Nephron (organoid): ENCODE data around the gene BEND6.
A peak's percentile ranks its signal among the peaks of the same experiment; 100 is the strongest.

Experiments
- H3K27ac Mint-ChIP-seq, 3 experiments: 2 replicates each; pipeline ENCODE4 v1.8.0; 2020; ENCODE audit warnings: mixed read lengths in 3 of 3, mild to moderate bottlenecking in 2 of 3, moderate library complexity in 1 of 3
- H3K27me3 Mint-ChIP-seq: 2 replicates; pipeline ENCODE4 v1.8.0; 2021; ENCODE audit warnings: low read depth, mild to moderate bottlenecking, moderate library complexity, mixed read lengths
- H3K36me3 Mint-ChIP-seq: 2 replicates; pipeline ENCODE4 v1.8.0; 2020; ENCODE audit warnings: low read depth, mixed read lengths
- H3K4me1 Mint-ChIP-seq: 2 replicates; pipeline ENCODE4 v1.8.0; 2020; ENCODE audit warnings: mixed read lengths
- H3K4me3 Mint-ChIP-seq, 3 experiments: 2 replicates each; pipeline ENCODE4 v1.8.0; 2020; ENCODE audit warnings: mild to moderate bottlenecking in 3 of 3, mixed read lengths in 3 of 3, moderate library complexity in 2 of 3
- H3K9me3 Mint-ChIP-seq: 2 replicates; pipeline ENCODE4 v1.8.0; 2020; ENCODE audit warnings: mixed read lengths
- CTCF ChIP-seq, 3 experiments: fragments of 200-600 bp; sonication (generic); IDR thresholded peaks; one replicate each; pipeline ENCODE4 v1.5.0; 2021; ENCODE audit warnings: antibody characterized with exemption in 3 of 3; ENCODE audit not compliant: unreplicated experiment in 3 of 3

BEND6 gene

GRCh38 chr6:56954403-56955170 is at the start of gene BEND6:
Gene BEND6, plus strand, starts transcription at chr6:56955107. Its CDS starts 26,704 bp downstream, at chr6:56981811.
- no peaks in the 10 kb centered on the region for H3K9me3 Mint-ChIP-seq
- no peak for TF ChIP-seq CTCF (IDR thresholded peaks at IDR 0.05; ENCODE audit: unreplicated experiment in 3 of 3)
- no peaks in the 10 kb centered on the region for H3K36me3 Mint-ChIP-seq
- H3K27me3 Mint-ChIP-seq: peaks cover 67% of the 10 kb centered on the region
- peak within 1 kb of the TSS; percentile 25 to 88 (median 62) for H3K27ac Mint-ChIP-seq
- H3K4me3 Mint-ChIP-seq: peak within 1 kb of the TSS; percentile 95 to 99 (median 96)
- peaks cover 14% of the 10 kb centered on the region for H3K4me1 Mint-ChIP-seq

- Mint-ChIP-seq H3K27ac (no peak overlapping the region), H3K4me1 (peaks cover 27% of the 10 kb centered on the region), H3K27me3 (no peaks in the 10 kb centered on the region), H3K4me3 (no peak overlapping the region), H3K36me3 (no peaks in the 10 kb centered on the region), H3K9me3 (no peaks in the 10 kb centered on the region)
- no peak for TF ChIP-seq CTCF (IDR thresholded peaks at IDR 0.05; ENCODE audit: unreplicated experiment in 3 of 3)
Measured at GRCh38 chr6:56905378-56905777, 49.5 kb upstream of the BEND6 start.

- Mint-ChIP-seq H3K4me3 (no peak overlapping the region), H3K36me3 (no peaks in the 10 kb centered on the region), H3K27me3 (no peaks in the 10 kb centered on the region), H3K4me1 (peaks cover 20% of the 10 kb centered on the region), H3K9me3 (no peaks in the 10 kb centered on the region), H3K27ac (no peak overlapping the region)
- no peak for TF ChIP-seq CTCF (IDR thresholded peaks at IDR 0.05; ENCODE audit: unreplicated experiment in 3 of 3)
Measured at GRCh38 chr6:56906752-56907151, 48.2 kb upstream of the BEND6 start.

- Mint-ChIP-seq H3K27ac (no peak overlapping the region), H3K4me1 (peaks cover 20% of the 10 kb centered on the region), H3K4me3 (no peak overlapping the region), H3K27me3 (no peaks in the 10 kb centered on the region), H3K36me3 (no peaks in the 10 kb centered on the region), H3K9me3 (no peaks in the 10 kb centered on the region)
- TF ChIP-seq CTCF (IDR thresholded peaks at IDR 0.05; ENCODE audit: unreplicated experiment in 3 of 3): no peak
Measured at GRCh38 chr6:56909115-56909907, 45.6 kb upstream of the BEND6 start.

- Mint-ChIP-seq H3K4me1 (peaks cover 17% of the 10 kb centered on the region), H3K36me3 (no peaks in the 10 kb centered on the region), H3K9me3 (no peaks in the 10 kb centered on the region), H3K27me3 (no peaks in the 10 kb centered on the region), H3K4me3 (no peak overlapping the region), H3K27ac (peak overlapping the region in 1 of 3 experiments; percentile 66)
- TF ChIP-seq CTCF (IDR thresholded peaks at IDR 0.05; ENCODE audit: unreplicated experiment in 3 of 3): no peak
Measured at GRCh38 chr6:56911847-56912246, 43.1 kb upstream of the BEND6 start.
